ENCODE data around the gene PPIF. TPM values are rescaled to one million over a fixed set of nuclear protein-coding genes. Genes with fewer than 3 reads are reported as not detected.

PPIF gene
- total and polyA plus RNA-seq, 2 donors (not counting 3 experiments of a cell fraction or from before 2014, with no cell fraction given) = 50.7 to 51.2 TPM

DNA sequence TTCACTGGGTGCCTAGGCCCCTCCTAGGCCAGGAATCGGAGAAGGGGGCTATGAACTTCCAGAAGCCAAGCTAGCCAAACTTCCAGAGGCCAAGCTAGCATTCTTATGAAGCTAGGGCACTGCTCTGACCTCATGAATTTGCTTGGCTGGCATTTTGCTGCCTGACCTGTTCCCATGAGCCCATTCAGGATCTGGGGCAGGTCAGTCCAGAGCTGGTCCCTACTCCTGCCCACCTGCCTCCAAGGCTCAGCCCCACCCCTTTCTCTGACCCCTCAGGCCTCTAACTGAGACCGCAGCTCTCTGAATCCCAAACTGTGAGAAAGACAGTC lies 1.3 kb upstream of the PPIF start:
- Histone ChIP-seq H3K27ac (ENCODE audit: insufficient read depth, low read depth, low read length) (no peak overlapping the region), H2AFZ (ENCODE audit: low read depth, low read length) (no peak overlapping the region), H3K9me1 (replicated peaks; ENCODE audit: control insufficient read depth, extremely low read depth, insufficient read depth, low read length) (no peaks in the 10 kb centered on the region), H3K79me2 (ENCODE audit: control insufficient read depth, insufficient read depth, low read length) (peaks cover 20% of the 10 kb centered on the region), H4K20me1 (replicated peaks; ENCODE audit: control insufficient read depth, extremely low read depth, insufficient read depth, low read length) (no peaks in the 10 kb centered on the region), H3K9ac (replicated peaks; ENCODE audit: extremely low read depth, insufficient read depth, low read length) (no peak overlapping the region), H3K9me3 (replicated peaks; ENCODE audit: control insufficient read depth, insufficient read depth, low read length) (no peaks in the 10 kb centered on the region), H3K27me3 (ENCODE audit: control insufficient read depth in 2 of 2, insufficient read depth in 2 of 2, low read length in 2 of 2) (no peaks in the 10 kb centered on the region), H3K4me1 (ENCODE audit: control insufficient read depth, extremely low read depth, insufficient read depth, low read length) (peaks cover 11% of the 10 kb centered on the region), H3K36me3 (ENCODE audit: control insufficient read depth in 2 of 2, extremely low read depth in 1 of 2, insufficient read depth in 2 of 2, low read length in 2 of 2) (peaks cover 4 to 14% of the 10 kb centered on the region in 2 experiments), H3K4me2 (ENCODE audit: insufficient read depth, low read length) (no peak overlapping the region), H3K4me3 (replicated peaks in 1 of 3; ENCODE audit: insufficient read depth in 1 of 3, low read depth in 1 of 3, low read length in 3 of 3) (no peak overlapping the region)
- CTCF ChIA-PET = interaction anchor here (1.3 to 2.4 kb wide), 5 partner anchors 12 to 191 kb away, joined by 4 to 10 read pairs (median 8); no protein-coding TSS in a partner anchor
- no peak for FAIRE-seq
- POLR2A ChIA-PET = interaction anchor here (0.6 kb wide), 1 partner anchor 20 kb away, joined by 3 read pairs; no protein-coding TSS in a partner anchor
- dilution Hi-C loops (cut with MboI; ENCODE audit: extremely low pct_ligation_motif_present, low sequenced_read_pairs) (no loop called here), intact Hi-C loops (cut with micrococcal nuclease) (loop anchor here (5.0 to 10.0 kb wide), 4 partner anchors 54 to 591 kb away; no protein-coding TSS in a partner anchor)
- no TSS peak for BruUV-seq (replicated peaks)
- no peak for DNase-seq (ENCODE audit: low read depth, low spot score)
- no peak for TF ChIP-seq JUN (IDR thresholded peaks at IDR 0.05; ENCODE audit: borderline replicate concordance, insufficient read depth, insufficient read length, low read depth)
- TF ChIP-seq FOS (IDR thresholded peaks at IDR 0.05; ENCODE audit: borderline replicate concordance, insufficient read depth, low read length) = no peak

DNA sequence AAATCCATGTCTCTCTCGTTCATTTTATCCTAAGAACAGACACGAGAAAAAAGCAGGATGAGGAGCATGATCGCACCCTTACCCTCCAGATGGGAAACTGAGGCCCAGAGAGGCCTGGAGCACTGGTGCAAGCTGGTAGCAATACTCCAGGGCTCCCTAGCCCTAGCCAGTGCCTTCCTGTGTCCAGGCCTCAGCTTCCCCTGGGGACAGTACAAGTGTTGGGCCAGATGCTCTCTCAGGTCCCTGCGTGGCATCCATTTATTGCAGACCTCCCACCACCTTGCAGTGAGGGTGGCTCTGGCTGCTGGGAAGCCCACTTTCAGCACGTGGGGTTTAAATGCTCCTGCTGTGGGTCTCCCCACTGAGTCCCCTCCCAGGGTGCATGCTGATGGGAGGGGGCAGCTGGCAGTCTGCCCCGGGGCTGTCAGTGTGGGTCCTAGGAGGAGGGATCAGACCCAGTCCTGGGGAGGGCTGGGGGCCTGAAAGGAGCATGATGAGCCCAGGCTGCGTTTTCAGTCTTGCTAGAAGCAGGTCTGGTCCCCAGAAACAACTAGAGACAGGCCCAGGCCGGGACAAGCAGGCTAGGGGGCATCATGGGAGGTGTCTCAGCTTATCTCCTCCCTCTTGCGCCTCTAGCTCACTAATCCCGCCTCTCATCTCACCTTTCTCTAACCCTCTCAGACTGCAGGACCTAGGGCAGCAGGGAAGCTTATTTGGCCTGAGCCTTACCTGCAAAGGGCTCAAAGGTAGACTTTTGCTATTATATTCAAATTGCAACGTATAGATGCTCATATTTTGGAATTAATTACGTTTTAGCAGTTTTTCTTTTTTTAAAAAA lies 662 bp upstream of the PPIF start:
- ChIA-PET POLR2A (no interaction called here), CTCF (interaction anchor here (1.3 to 2.4 kb wide), 5 partner anchors 12 to 190 kb away, joined by 4 to 10 read pairs (median 8); no protein-coding TSS in a partner anchor)
- Histone ChIP-seq H3K4me3 (replicated peaks in 1 of 3; ENCODE audit: insufficient read depth in 1 of 3, low read depth in 1 of 3, low read length in 3 of 3) (no peak overlapping the region), H3K27ac (ENCODE audit: insufficient read depth, low read depth, low read length) (no peak overlapping the region), H3K9me1 (replicated peaks; ENCODE audit: control insufficient read depth, extremely low read depth, insufficient read depth, low read length) (no peaks in the 10 kb centered on the region), H3K9me3 (replicated peaks; ENCODE audit: control insufficient read depth, insufficient read depth, low read length) (no peaks in the 10 kb centered on the region), H3K4me2 (ENCODE audit: insufficient read depth, low read length) (peak overlapping the region; percentile 21), H3K9ac (replicated peaks; ENCODE audit: extremely low read depth, insufficient read depth, low read length) (no peak overlapping the region), H3K79me2 (ENCODE audit: control insufficient read depth, insufficient read depth, low read length) (peaks cover 20% of the 10 kb centered on the region), H4K20me1 (replicated peaks; ENCODE audit: control insufficient read depth, extremely low read depth, insufficient read depth, low read length) (no peaks in the 10 kb centered on the region), H2AFZ (ENCODE audit: low read depth, low read length) (peak overlapping the region; percentile 26), H3K4me1 (ENCODE audit: control insufficient read depth, extremely low read depth, insufficient read depth, low read length) (peaks cover 11% of the 10 kb centered on the region), H3K36me3 (ENCODE audit: control insufficient read depth in 2 of 2, extremely low read depth in 1 of 2, insufficient read depth in 2 of 2, low read length in 2 of 2) (peaks cover 6 to 17% of the 10 kb centered on the region in 2 experiments), H3K27me3 (ENCODE audit: control insufficient read depth in 2 of 2, insufficient read depth in 2 of 2, low read length in 2 of 2) (no peaks in the 10 kb centered on the region)
- DNase-seq (ENCODE audit: low read depth, low spot score) = no peak
- intact Hi-C loops (cut with micrococcal nuclease) = loop anchor here (1.0 to 10.0 kb wide), 5 partner anchors 54 to 592 kb away; no protein-coding TSS in a partner anchor
- no peak for FAIRE-seq
- no TSS peak for BruUV-seq (replicated peaks)
- no peak for TF ChIP-seq GATA2 (IDR thresholded peaks at IDR 0.05; ENCODE audit: insufficient read depth, insufficient read length, low read depth, low read length)
- TF ChIP-seq, protein P1, sequence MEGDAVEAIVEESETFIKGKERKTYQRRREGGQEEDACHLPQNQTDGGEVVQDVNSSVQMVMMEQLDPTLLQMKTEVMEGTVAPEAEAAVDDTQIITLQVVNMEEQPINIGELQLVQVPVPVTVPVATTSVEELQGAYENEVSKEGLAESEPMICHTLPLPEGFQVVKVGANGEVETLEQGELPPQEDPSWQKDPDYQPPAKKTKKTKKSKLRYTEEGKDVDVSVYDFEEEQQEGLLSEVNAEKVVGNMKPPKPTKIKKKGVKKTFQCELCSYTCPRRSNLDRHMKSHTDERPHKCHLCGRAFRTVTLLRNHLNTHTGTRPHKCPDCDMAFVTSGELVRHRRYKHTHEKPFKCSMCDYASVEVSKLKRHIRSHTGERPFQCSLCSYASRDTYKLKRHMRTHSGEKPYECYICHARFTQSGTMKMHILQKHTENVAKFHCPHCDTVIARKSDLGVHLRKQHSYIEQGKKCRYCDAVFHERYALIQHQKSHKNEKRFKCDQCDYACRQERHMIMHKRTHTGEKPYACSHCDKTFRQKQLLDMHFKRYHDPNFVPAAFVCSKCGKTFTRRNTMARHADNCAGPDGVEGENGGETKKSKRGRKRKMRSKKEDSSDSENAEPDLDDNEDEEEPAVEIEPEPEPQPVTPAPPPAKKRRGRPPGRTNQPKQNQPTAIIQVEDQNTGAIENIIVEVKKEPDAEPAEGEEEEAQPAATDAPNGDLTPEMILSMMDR (IDR thresholded peaks at IDR 0.05; ENCODE audit: extremely low read depth in 1 of 2, insufficient read depth in 1 of 2, low read depth in 1 of 2, low read length in 2 of 2) = no peak
- no peak for TF ChIP-seq JUN (IDR thresholded peaks at IDR 0.05; ENCODE audit: borderline replicate concordance, insufficient read depth, insufficient read length, low read depth)
- no peak for TF ChIP-seq POLR2AphosphoS5 (IDR thresholded peaks at IDR 0.05; ENCODE audit: insufficient read depth, low read depth, low read length)
- no peak for TF ChIP-seq MYC (IDR thresholded peaks at IDR 0.05; ENCODE audit: low read depth, low read length)
- no peak for TF ChIP-seq POLR2A (IDR thresholded peaks at IDR 0.05; ENCODE audit: low read depth, low read length)
- TF ChIP-seq FOS (IDR thresholded peaks at IDR 0.05; ENCODE audit: borderline replicate concordance, insufficient read depth, low read length) = no peak
- TF ChIP-seq, protein P2, sequence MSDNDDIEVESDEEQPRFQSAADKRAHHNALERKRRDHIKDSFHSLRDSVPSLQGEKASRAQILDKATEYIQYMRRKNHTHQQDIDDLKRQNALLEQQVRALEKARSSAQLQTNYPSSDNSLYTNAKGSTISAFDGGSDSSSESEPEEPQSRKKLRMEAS (IDR thresholded peaks at IDR 0.05; ENCODE audit: insufficient read depth, insufficient read length) = no peak
- TF ChIP-seq EZH2 (IDR thresholded peaks at IDR 0.05; ENCODE audit: borderline replicate concordance, low read depth, low read length, severe bottlenecking) = no peak
- dilution Hi-C loops (cut with MboI; ENCODE audit: extremely low pct_ligation_motif_present, low sequenced_read_pairs) = no loop called here
